Thyroid gland (tissue), 4 donors: ENCODE measurements around the gene NCMAP.

Experiments
- CTCF ChIP-seq, 6 experiments: fragments of 200-600 bp in 3 of 6; fragments of 450-650 bp in 3 of 6; sonication (generic) in 3 of 6; IDR thresholded peaks; one replicate each; pipeline ENCODE4 v1.5.1; 2016 to 2019; ENCODE audit warnings: antibody characterized with exemption in 6 of 6, mild to moderate bottlenecking in 2 of 6, inconsistent platforms in 1 of 6, moderate library complexity in 1 of 6
- POLR2A ChIP-seq, 2 donors: fragments of 450-650 bp; IDR thresholded peaks; one replicate each; pipeline ENCODE4 v1.6.1; 2017; ENCODE audit warnings: antibody characterized with exemption in 2 of 2, mild to moderate bottlenecking in 2 of 2, moderate library complexity in 1 of 2

DNA sequence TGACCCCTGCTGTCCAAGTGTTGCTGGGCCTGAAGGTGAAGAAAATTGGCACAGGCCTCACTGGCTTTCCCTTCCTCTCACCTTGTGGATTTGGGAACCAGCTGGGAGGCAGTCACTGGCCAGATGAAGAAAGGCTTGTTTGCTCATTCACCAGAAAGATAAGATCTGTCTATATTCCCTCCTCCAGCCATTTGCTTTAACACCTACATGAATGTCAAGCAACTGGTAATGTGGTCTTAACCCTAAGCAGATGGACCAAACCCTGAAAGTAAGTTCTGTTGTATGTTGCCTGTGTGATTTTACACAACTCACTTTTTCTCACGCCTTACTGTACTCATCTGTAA lies 76.9 kb downstream of the NCMAP start:
- TF ChIP-seq CTCF (IDR thresholded peaks at IDR 0.05) = no peak
- TF ChIP-seq POLR2A (IDR thresholded peaks at IDR 0.05) = no peak
